HEK293 (cell line): ENCODE data around the gene NAV2.

ENCODE experiments used
- CTCF ChIA-PET: fragments of 350-600 bp; formaldehyde crosslinking; extraction: SDS; loops from one replicate; lab custom pipeline; 2021; ENCODE audit warnings: antibody characterized with exemption; lab: Yijun Ruan, JAX
- POLR2A ChIA-PET: fragments of 300-600 bp; formaldehyde crosslinking; extraction: SDS; loops from one replicate; lab custom pipeline; 2020; ENCODE audit warnings: antibody characterized with exemption, inconsistent platforms; lab: Yijun Ruan, JAX
- H3K27ac ChIP-seq: fragments of 200-500 bp; sonication (Bioruptor generic); 2 replicates; pipeline ENCODE4 v1.5.1; 2014; ENCODE audit warnings: low read depth, low read length, control low read depth, inconsistent platforms; ENCODE audit errors: extremely low read depth
- H3K36me3 ChIP-seq, 2 experiments: fragments of 200-500 bp in 1 of 2; sonication (Bioruptor generic) in 1 of 2; 1 replicate in 1 of 2; 2 replicates in 1 of 2; pipeline ENCODE4 v1.5.1; 2014 to 2017; ENCODE audit warnings: inconsistent platforms in 2 of 2, low read length in 2 of 2; ENCODE audit not compliant: control insufficient read depth in 2 of 2, insufficient read depth in 1 of 2
- H3K4me1 ChIP-seq: fragments of 200-500 bp; sonication (Bioruptor generic); 2 replicates; pipeline ENCODE4 v1.5.1; 2014; ENCODE audit warnings: mild to moderate bottlenecking, low read length, inconsistent platforms; ENCODE audit not compliant: control insufficient read depth, insufficient read depth
- H3K4me3 ChIP-seq: 2 replicates; pipeline ENCODE4 v1.5.1; 2011; ENCODE audit warnings: low read depth, mild to moderate bottlenecking, control low read depth, low read length, moderate library complexity
- H3K9me3 ChIP-seq: fragments of 200-500 bp; sonication (Bioruptor generic); 2 replicates; pipeline ENCODE4 v1.5.1; 2014; ENCODE audit warnings: low read depth, low read length, inconsistent platforms; ENCODE audit not compliant: control insufficient read depth, insufficient read depth
- KLF8 ChIP-seq: fragments of 450-650 bp; formaldehyde crosslinking; IDR thresholded peaks from 2 replicates; pipeline ENCODE4 v1.5.1; 2016; ENCODE audit warnings: missing biosample characterization, missing genetic modification characterization
- OSR2 ChIP-seq: fragments of 450-650 bp; formaldehyde crosslinking; IDR thresholded peaks from 2 replicates; pipeline ENCODE4 v1.5.1; 2016; ENCODE audit warnings: missing biosample characterization, missing genetic modification characterization
- OVOL3 ChIP-seq: fragments of 450-650 bp; formaldehyde crosslinking; IDR thresholded peaks from 2 replicates; pipeline ENCODE4 v1.5.1; 2016; ENCODE audit warnings: missing biosample characterization, missing genetic modification characterization
- ZBTB17 ChIP-seq: fragments of 450-650 bp; formaldehyde crosslinking; IDR thresholded peaks from 2 replicates; pipeline ENCODE4 v1.5.1; 2016; ENCODE audit warnings: missing biosample characterization, missing genetic modification characterization
- ZBTB7A ChIP-seq: fragments of 450-650 bp; formaldehyde crosslinking; IDR thresholded peaks from 2 replicates; pipeline ENCODE4 v1.5.1; 2016; ENCODE audit warnings: low read depth, missing biosample characterization, missing genetic modification characterization
- ZEB2 ChIP-seq: fragments of 450-650 bp; formaldehyde crosslinking; IDR thresholded peaks from 2 replicates; pipeline ENCODE4 v1.5.1; 2016; ENCODE audit warnings: missing biosample characterization, missing genetic modification characterization
- ZFHX2 ChIP-seq: fragments of 450-650 bp; formaldehyde crosslinking; conservative IDR thresholded peaks from 2 replicates; pipeline ENCODE4 v1.5.1; 2016; ENCODE audit warnings: missing biosample characterization, missing genetic modification characterization
- ZFP41 ChIP-seq: fragments of 450-650 bp; formaldehyde crosslinking; IDR thresholded peaks from 2 replicates; pipeline ENCODE4 v1.5.1; 2016; ENCODE audit warnings: missing biosample characterization, missing genetic modification characterization, borderline replicate concordance
- ZFP69B ChIP-seq: fragments of 450-650 bp; formaldehyde crosslinking; IDR thresholded peaks from 2 replicates; pipeline ENCODE4 v1.5.1; 2016; ENCODE audit warnings: missing biosample characterization, missing genetic modification characterization
- ZNF140 ChIP-seq: fragments of 450-650 bp; formaldehyde crosslinking; IDR thresholded peaks from 2 replicates; pipeline ENCODE4 v1.5.1; 2016; ENCODE audit warnings: missing biosample characterization, missing genetic modification characterization
- ZNF184 ChIP-seq: fragments of 450-650 bp; IDR thresholded peaks from 2 replicates; pipeline ENCODE4 v1.5.1; 2018; ENCODE audit warnings: missing biosample characterization, mild to moderate bottlenecking, missing genetic modification characterization
- ZNF248 ChIP-seq: fragments of 450-650 bp; formaldehyde crosslinking; IDR thresholded peaks from 2 replicates; pipeline ENCODE4 v1.5.1; 2017; ENCODE audit warnings: missing biosample characterization, missing genetic modification characterization
- ZNF274 ChIP-seq, 2 experiments: fragments of 200-500 bp in 1 of 2; fragments of 450-650 bp in 1 of 2; sonication (Bioruptor generic) in 1 of 2; formaldehyde crosslinking in 1 of 2; IDR thresholded peaks; 2 replicates each; pipeline versions ENCODE4 v1.5.1 to v1.6.1; 2014 to 2016; ENCODE audit warnings: borderline replicate concordance in 1 of 2, inconsistent platforms in 1 of 2, low read length in 1 of 2, missing biosample characterization in 1 of 2, missing genetic modification characterization in 1 of 2
- ZNF394 ChIP-seq: fragments of 450-650 bp; formaldehyde crosslinking; IDR thresholded peaks from 2 replicates; pipeline ENCODE4 v1.5.1; 2016; ENCODE audit warnings: missing biosample characterization, missing genetic modification characterization, mild to moderate bottlenecking, moderate library complexity, borderline replicate concordance
- ZNF416 ChIP-seq: fragments of 450-650 bp; formaldehyde crosslinking; IDR thresholded peaks from 2 replicates; pipeline ENCODE4 v1.5.1; 2016; ENCODE audit warnings: missing biosample characterization, missing genetic modification characterization
- ZNF433 ChIP-seq: fragments of 450-650 bp; formaldehyde crosslinking; IDR thresholded peaks from 2 replicates; pipeline ENCODE4 v1.5.1; 2016; ENCODE audit warnings: missing biosample characterization, missing genetic modification characterization, low read depth
- ZNF549 ChIP-seq: fragments of 450-650 bp; IDR thresholded peaks from 2 replicates; pipeline ENCODE4 v1.5.1; 2018; ENCODE audit warnings: missing biosample characterization, missing genetic modification characterization, mild to moderate bottlenecking, inconsistent platforms, moderate library complexity
- ZNF629 ChIP-seq: fragments of 450-650 bp; formaldehyde crosslinking; IDR thresholded peaks from 2 replicates; pipeline ENCODE4 v1.5.1; 2017; ENCODE audit warnings: missing biosample characterization, missing genetic modification characterization
- ZNF658 ChIP-seq: fragments of 450-650 bp; formaldehyde crosslinking; IDR thresholded peaks from 2 replicates; pipeline ENCODE4; 2016; ENCODE audit warnings: missing biosample characterization, missing genetic modification characterization
- ZNF76 ChIP-seq: fragments of 450-650 bp; formaldehyde crosslinking; IDR thresholded peaks from 2 replicates; pipeline ENCODE4; 2016; ENCODE audit warnings: low read depth, missing biosample characterization, missing genetic modification characterization, borderline replicate concordance
- ZNF837 ChIP-seq: fragments of 450-650 bp; formaldehyde crosslinking; IDR thresholded peaks from 2 replicates; pipeline ENCODE4 v1.5.1; 2016; ENCODE audit warnings: missing biosample characterization, missing genetic modification characterization
- TF ChIP-seq, protein P1 (sequence below): fragments of 450-650 bp; formaldehyde crosslinking; IDR thresholded peaks from 2 replicates; pipeline ENCODE4 v1.5.1; 2017; ENCODE audit warnings: missing biosample characterization, missing genetic modification characterization
- TF ChIP-seq, protein P2 (sequence below): fragments of 450-650 bp; formaldehyde crosslinking; IDR thresholded peaks from 2 replicates; pipeline ENCODE4 v1.5.1; 2016; ENCODE audit warnings: missing biosample characterization, missing genetic modification characterization
- TF ChIP-seq, protein P3 (sequence below): fragments of 450-650 bp; formaldehyde crosslinking; IDR thresholded peaks from 2 replicates; pipeline ENCODE4 v1.5.1; 2017; ENCODE audit warnings: missing biosample characterization, mild to moderate bottlenecking, missing genetic modification characterization, moderate library complexity
- TF ChIP-seq, protein P4 (sequence below): fragments of 450-650 bp; formaldehyde crosslinking; IDR thresholded peaks from 2 replicates; pipeline ENCODE4 v1.5.1; 2016; ENCODE audit warnings: missing biosample characterization, missing genetic modification characterization
- TF ChIP-seq, protein P5 (sequence below): fragments of 450-650 bp; IDR thresholded peaks from 2 replicates; pipeline ENCODE4 v1.5.1; 2018; ENCODE audit warnings: missing biosample characterization, missing genetic modification characterization
- TF ChIP-seq, protein P6 (sequence below): fragments of 450-650 bp; formaldehyde crosslinking; IDR thresholded peaks from 2 replicates; pipeline ENCODE4 v1.5.1; 2016; ENCODE audit warnings: missing biosample characterization, missing genetic modification characterization

NAV2 gene

DNA sequence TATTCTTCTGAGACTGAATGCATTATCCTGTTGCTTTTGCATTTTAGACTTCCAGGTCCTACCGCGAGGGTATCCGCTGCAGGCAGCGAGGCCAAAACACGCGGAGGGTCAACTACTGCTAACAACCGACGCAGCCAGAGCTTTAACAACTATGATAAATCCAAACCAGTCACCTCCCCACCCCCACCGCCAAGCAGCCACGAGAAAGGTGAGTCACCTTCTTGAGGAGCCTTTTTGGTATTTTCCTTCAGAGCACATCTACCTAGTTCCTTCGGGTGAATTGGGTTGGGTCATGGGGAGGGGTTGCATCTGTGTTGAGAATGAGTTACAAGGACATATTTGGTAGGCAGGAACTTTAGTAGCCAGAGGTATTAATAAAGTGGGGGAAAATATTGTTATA is 179.8 kb downstream of the NAV2 start:
- Histone ChIP-seq H3K9me3 (no peaks in the 10 kb centered on the region), H3K4me3 (no peak overlapping the region), H3K36me3 (no peaks in the 10 kb centered on the region), H3K4me1 (no peaks in the 10 kb centered on the region), H3K27ac (no peak overlapping the region)
- TF ChIP-seq ZFP69B (no peak), ZNF416 (tag by site-specific recombination) (no peak), OSR2 (tag by site-specific recombination) (no peak), ZNF433 (tag by site-specific recombination) (no peak), KLF8 (no peak), ZNF274 (IDR thresholded peaks at IDR 0.05; ENCODE audit: low read length) (no peak), ZNF274 (tag by site-specific recombination; IDR thresholded peaks at IDR 0.05; ENCODE audit: borderline replicate concordance) (no peak), ZNF658 (tag by site-specific recombination) (no peak), ZNF248 (tag by site-specific recombination) (no peak), ZNF140 (tag by site-specific recombination) (no peak), ZNF629 (tag by site-specific recombination) (no peak), ZEB2 (tag by site-specific recombination) (no peak), ZFHX2 (no peak), ZNF76 (tag by site-specific recombination) (no peak)
- TF ChIP-seq, protein P1, sequence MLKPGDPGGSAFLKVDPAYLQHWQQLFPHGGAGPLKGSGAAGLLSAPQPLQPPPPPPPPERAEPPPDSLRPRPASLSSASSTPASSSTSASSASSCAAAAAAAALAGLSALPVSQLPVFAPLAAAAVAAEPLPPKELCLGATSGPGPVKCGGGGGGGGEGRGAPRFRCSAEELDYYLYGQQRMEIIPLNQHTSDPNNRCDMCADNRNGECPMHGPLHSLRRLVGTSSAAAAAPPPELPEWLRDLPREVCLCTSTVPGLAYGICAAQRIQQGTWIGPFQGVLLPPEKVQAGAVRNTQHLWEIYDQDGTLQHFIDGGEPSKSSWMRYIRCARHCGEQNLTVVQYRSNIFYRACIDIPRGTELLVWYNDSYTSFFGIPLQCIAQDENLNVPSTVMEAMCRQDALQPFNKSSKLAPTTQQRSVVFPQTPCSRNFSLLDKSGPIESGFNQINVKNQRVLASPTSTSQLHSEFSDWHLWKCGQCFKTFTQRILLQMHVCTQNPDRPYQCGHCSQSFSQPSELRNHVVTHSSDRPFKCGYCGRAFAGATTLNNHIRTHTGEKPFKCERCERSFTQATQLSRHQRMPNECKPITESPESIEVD (tag by site-specific recombination) = no peak
- TF ChIP-seq, protein P2, sequence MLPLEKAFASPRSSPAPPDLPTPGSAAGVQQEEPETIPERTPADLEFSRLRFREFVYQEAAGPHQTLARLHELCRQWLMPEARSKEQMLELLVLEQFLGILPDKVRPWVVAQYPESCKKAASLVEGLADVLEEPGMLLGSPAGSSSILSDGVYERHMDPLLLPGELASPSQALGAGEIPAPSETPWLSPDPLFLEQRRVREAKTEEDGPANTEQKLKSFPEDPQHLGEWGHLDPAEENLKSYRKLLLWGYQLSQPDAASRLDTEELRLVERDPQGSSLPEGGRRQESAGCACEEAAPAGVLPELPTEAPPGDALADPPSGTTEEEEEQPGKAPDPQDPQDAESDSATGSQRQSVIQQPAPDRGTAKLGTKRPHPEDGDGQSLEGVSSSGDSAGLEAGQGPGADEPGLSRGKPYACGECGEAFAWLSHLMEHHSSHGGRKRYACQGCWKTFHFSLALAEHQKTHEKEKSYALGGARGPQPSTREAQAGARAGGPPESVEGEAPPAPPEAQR (tag by site-specific recombination) = no peak
- TF ChIP-seq, protein P3, sequence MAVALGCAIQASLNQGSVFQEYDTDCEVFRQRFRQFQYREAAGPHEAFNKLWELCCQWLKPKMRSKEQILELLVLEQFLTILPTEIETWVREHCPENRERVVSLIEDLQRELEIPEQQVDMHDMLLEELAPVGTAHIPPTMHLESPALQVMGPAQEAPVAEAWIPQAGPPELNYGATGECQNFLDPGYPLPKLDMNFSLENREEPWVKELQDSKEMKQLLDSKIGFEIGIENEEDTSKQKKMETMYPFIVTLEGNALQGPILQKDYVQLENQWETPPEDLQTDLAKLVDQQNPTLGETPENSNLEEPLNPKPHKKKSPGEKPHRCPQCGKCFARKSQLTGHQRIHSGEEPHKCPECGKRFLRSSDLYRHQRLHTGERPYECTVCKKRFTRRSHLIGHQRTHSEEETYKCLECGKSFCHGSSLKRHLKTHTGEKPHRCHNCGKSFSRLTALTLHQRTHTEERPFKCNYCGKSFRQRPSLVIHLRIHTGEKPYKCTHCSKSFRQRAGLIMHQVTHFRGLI (tag by site-specific recombination) = no peak
- TF ChIP-seq, protein P4, sequence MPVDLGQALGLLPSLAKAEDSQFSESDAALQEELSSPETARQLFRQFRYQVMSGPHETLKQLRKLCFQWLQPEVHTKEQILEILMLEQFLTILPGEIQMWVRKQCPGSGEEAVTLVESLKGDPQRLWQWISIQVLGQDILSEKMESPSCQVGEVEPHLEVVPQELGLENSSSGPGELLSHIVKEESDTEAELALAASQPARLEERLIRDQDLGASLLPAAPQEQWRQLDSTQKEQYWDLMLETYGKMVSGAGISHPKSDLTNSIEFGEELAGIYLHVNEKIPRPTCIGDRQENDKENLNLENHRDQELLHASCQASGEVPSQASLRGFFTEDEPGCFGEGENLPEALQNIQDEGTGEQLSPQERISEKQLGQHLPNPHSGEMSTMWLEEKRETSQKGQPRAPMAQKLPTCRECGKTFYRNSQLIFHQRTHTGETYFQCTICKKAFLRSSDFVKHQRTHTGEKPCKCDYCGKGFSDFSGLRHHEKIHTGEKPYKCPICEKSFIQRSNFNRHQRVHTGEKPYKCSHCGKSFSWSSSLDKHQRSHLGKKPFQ (tag by site-specific recombination) = no peak
- POLR2A ChIA-PET = no interaction called here
- CTCF ChIA-PET = interaction anchor here (0.6 to 1.3 kb wide), 4 partner anchors 11 to 822 kb away, joined by 4 to 9 read pairs (median 8); no protein-coding TSS in a partner anchor

DNA sequence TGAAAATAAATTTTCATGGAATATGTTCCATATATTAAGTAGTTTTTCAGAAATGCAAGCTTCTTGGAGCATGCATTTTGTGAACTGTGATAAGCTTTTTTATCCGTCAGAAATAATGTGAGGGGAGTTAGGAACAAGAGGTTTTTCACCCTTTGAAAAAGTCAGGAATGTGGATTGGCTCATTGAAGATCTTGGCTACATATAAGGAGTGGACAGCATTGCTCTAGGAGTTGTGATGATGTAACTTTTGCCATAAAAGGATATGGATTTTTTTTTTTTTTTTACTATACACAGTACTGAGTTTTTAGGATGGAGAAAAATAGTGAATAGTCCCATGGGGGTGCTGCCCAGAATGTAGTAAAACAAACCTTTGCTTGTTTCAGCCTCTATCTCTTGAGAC is 180.2 kb downstream of the NAV2 start:
- H3K27ac ChIP-seq = no peak overlapping the region
- POLR2A ChIA-PET = no interaction called here
- no peak overlapping the region for H3K4me3 ChIP-seq
- H3K36me3 ChIP-seq = no peaks in the 10 kb centered on the region
- TF ChIP-seq ZBTB7A (no peak), ZNF837 (tag by site-specific recombination) (no peak), ZNF394 (no peak), ZFP41 (no peak), OVOL3 (tag by site-specific recombination) (no peak), ZBTB17 (no peak), ZNF549 (no peak), ZNF184 (tag by site-specific recombination) (no peak)
- TF ChIP-seq, protein P5, sequence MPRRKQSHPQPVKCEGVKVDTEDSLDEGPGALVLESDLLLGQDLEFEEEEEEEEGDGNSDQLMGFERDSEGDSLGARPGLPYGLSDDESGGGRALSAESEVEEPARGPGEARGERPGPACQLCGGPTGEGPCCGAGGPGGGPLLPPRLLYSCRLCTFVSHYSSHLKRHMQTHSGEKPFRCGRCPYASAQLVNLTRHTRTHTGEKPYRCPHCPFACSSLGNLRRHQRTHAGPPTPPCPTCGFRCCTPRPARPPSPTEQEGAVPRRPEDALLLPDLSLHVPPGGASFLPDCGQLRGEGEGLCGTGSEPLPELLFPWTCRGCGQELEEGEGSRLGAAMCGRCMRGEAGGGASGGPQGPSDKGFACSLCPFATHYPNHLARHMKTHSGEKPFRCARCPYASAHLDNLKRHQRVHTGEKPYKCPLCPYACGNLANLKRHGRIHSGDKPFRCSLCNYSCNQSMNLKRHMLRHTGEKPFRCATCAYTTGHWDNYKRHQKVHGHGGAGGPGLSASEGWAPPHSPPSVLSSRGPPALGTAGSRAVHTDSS (tag by site-specific recombination) = no peak
- TF ChIP-seq, protein P6, sequence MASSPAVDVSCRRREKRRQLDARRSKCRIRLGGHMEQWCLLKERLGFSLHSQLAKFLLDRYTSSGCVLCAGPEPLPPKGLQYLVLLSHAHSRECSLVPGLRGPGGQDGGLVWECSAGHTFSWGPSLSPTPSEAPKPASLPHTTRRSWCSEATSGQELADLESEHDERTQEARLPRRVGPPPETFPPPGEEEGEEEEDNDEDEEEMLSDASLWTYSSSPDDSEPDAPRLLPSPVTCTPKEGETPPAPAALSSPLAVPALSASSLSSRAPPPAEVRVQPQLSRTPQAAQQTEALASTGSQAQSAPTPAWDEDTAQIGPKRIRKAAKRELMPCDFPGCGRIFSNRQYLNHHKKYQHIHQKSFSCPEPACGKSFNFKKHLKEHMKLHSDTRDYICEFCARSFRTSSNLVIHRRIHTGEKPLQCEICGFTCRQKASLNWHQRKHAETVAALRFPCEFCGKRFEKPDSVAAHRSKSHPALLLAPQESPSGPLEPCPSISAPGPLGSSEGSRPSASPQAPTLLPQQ (tag by site-specific recombination) = no peak
- CTCF ChIA-PET = interaction anchor here (0.6 to 1.3 kb wide), 4 partner anchors 10 to 150 kb away, joined by 4 to 9 read pairs (median 8); no protein-coding TSS in a partner anchor
- no peaks in the 10 kb centered on the region for H3K4me1 ChIP-seq
- no peaks in the 10 kb centered on the region for H3K9me3 ChIP-seq
